ENCODE results near the gene KCNMB1.

KCNMB1 gene

DNA sequence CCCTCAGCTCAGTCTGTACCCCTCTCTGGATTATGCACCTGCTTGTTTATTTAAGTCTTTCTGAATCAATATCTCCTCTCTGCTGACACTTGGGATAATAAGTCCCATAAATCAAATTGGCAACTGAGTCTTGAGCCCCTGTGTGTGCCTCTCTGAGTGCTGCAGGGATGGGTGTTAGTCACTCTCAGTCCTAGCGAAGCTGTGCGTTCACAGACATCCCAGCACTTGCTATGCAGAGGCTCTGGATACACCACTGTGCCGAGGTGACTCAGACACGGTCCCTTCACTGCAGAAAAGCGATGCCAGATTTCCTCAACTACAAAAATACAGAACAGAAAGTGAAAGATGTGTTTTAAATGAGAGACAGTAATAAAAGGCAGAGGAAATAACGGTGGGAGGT lies 4.1 kb upstream of the KCNMB1 start:
- DNase-seq (ENCODE audit: low read depth): no peak
- TF ChIP-seq, protein P1, sequence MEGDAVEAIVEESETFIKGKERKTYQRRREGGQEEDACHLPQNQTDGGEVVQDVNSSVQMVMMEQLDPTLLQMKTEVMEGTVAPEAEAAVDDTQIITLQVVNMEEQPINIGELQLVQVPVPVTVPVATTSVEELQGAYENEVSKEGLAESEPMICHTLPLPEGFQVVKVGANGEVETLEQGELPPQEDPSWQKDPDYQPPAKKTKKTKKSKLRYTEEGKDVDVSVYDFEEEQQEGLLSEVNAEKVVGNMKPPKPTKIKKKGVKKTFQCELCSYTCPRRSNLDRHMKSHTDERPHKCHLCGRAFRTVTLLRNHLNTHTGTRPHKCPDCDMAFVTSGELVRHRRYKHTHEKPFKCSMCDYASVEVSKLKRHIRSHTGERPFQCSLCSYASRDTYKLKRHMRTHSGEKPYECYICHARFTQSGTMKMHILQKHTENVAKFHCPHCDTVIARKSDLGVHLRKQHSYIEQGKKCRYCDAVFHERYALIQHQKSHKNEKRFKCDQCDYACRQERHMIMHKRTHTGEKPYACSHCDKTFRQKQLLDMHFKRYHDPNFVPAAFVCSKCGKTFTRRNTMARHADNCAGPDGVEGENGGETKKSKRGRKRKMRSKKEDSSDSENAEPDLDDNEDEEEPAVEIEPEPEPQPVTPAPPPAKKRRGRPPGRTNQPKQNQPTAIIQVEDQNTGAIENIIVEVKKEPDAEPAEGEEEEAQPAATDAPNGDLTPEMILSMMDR (conservative IDR thresholded peaks at IDR 0.05; ENCODE audit: low read depth, low read length): no peak
- no peak overlapping the region for H3K4me3 ChIP-seq (ENCODE audit: low read depth, low read length)

DNA sequence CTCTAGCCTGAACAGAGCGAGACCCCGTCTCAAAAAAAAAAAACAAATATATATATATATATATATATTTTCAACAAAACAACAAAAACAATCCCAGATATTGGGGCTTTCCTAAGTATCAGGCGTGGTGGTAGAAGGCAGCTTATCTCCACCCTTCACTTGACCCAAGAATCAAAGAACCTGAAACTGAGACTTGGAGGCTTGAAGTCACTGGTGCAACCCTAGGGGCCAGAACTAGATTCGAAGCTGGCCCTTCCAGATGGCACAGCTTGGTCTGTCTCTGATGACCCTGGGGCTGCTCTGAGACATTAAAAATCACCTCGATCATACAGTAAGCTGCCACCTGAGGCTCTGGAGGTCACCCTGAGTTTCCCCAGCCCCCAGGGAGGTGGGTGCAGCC lies 1.3 kb upstream of the KCNMB1 start:
- H3K4me3 ChIP-seq (ENCODE audit: low read depth, low read length): no peak overlapping the region
- no peak for DNase-seq (ENCODE audit: low read depth)
- TF ChIP-seq, protein P1 (conservative IDR thresholded peaks at IDR 0.05; ENCODE audit: low read depth, low read length): no peak

DNA sequence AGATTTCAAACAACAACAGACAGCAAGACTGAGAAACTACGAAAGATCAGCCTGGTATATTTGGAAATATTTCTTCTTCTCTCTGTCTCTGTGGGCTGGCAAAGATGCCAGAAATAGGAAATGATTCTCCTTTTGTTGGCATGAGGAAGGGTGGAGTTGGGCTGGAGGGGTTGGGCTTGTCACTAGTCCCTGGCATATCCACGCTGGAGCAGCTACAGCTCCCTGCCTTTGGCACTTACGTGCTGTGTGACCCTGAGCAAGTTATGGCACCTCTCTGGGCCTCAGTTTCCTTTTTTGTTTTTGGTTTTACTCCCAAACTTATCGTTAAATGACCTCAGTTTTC lies 354 bp upstream of the KCNMB1 start:
- DNase-seq (ENCODE audit: low read depth): no peak
- H3K4me3 ChIP-seq (ENCODE audit: low read depth, low read length): no peak overlapping the region

DNA sequence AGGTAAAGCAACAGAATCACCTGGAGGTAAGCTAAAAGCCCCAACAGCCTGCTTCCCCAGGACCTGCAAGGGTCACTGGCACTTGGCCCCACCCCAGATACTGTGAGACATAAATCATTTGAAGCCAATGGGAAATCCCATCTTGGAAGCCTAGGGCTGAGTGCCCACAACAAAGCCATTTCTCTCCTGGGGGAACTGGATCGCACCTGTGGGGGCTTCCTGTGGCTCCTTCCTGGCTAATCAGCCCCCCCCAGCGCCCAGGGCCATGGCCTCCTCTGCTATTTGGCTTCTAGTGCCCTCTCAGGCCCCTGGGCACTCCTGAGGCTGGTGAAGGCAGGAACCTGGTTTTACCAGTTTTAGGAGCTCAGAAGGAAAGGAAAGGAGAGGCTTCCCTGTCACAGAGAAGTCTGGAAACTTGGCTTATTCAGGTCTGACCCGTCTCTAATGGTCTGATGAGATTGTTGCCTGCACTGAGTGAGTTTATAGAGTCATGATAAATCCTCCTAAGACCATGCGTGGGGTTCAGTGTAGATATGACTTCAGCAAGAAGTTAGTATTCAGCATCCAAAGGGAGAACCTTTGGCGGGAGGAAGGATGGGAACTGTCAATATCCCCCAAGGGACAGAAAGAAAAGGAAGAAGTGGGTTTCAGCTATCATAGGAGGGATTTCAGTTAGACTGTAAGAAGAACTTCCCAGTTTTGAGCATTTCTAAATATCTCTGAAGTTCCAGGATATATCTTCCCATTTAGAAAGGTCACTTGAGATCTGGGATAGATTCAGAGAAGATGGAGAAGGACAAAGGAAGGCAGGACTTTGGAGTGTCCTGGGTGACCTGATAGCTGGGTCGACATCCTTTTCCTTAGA lies 1.2 kb downstream of the KCNMB1 start:
- H3K4me3 ChIP-seq (ENCODE audit: low read depth, low read length): no peak overlapping the region
- TF ChIP-seq, protein P1 (conservative IDR thresholded peaks at IDR 0.05; ENCODE audit: low read depth, low read length): no peak
- no peak for DNase-seq (ENCODE audit: low read depth)

More for the DNA sequence above, 354 bp upstream of the KCNMB1 start:
- TF ChIP-seq, protein P1 (conservative IDR thresholded peaks at IDR 0.05; ENCODE audit: low read depth, low read length): no peak

DNA sequence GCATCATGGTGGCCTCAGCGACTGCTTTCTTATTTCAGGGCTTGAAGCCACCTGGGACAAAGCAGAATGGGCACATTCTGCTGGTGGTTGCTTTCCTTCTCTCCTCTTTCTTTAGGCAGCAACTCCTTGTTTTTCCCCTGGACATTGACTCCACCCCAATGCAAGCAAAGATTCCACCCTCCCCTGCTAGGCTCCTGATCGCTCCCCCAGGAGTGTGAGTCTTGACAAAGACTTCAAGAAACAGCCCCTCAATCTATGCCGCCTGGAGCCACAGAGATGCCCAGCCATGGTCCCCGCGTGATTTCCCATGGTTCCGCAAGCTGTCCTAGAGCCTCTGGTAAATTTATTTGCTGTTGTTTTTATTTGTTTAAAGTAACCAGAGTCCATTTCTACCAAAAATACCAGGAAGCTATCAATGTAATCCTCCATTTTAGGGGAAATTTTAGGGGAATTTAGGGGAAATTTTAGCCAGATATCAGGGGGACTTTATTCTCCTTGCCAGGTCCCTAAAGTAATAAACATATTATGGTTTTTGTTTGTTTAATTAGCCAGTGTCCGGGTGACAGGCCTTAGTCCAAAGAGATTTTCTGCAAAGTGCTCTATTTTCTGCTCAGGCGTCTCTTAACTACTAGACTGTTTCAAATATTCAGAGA lies 2.3 kb downstream of the KCNMB1 start:
- TF ChIP-seq, protein P1 (conservative IDR thresholded peaks at IDR 0.05; ENCODE audit: low read depth, low read length): no peak
- no peak overlapping the region for H3K4me3 ChIP-seq (ENCODE audit: low read depth, low read length)
- DNase-seq (ENCODE audit: low read depth): no peak

DNA sequence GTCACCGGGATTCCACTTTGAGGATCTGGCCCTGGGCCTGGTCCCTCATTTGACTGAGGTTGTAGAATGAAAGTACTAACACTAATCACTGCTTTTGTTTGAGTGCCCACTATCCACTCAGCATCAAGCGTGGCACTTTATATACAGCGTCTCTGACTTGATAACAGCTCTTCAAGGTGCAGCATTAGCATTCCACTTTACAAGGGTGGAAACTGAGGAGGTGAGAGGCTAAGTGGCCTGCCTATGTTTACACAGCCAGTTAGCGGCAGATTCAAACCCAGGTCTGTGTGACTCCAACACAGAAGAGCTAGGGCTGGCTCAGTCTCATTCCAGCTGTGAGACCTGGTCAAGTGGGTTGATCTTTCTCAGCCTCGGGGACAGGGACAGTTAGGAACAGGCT lies 5.9 kb downstream of the KCNMB1 start:
- no peak overlapping the region for H3K4me3 ChIP-seq (ENCODE audit: low read depth, low read length)
- DNase-seq (ENCODE audit: low read depth): no peak
- TF ChIP-seq, protein P1 (conservative IDR thresholded peaks at IDR 0.05; ENCODE audit: low read depth, low read length): no peak
